Smooth muscle cell (in vitro differentiated cells): Measurements from ENCODE around the gene PITRM1. TPM values are rescaled to one million over a fixed set of nuclear protein-coding genes. Genes with fewer than 3 reads are reported as not detected.

Experiments
- DNase-seq: peaks from one replicate; lab custom pipeline; 2025; ENCODE audit not compliant: unreplicated experiment; lab: John Stamatoyannopoulos, UW
- H2AFZ ChIP-seq: fragments of 200-600 bp; sonication (generic); 2 replicates; pipeline ENCODE4 v1.6.0; 2016; ENCODE audit warnings: antibody characterized with exemption, low read depth, mild to moderate bottlenecking
- H3F3A ChIP-seq: fragments of 200-600 bp; sonication (generic); 2 replicates; pipeline ENCODE4 v1.6.0; 2017; ENCODE audit warnings: antibody characterized with exemption, low read depth
- H3K27ac ChIP-seq: fragments of 200-600 bp; sonication (generic); 2 replicates; pipeline ENCODE4 v1.5.1; 2016; ENCODE audit warnings: low read depth, mild to moderate bottlenecking
- H3K27me3 ChIP-seq: fragments of 200-600 bp; sonication (generic); 2 replicates; pipeline ENCODE4 v1.6.1; 2016; ENCODE audit warnings: low read depth, mild to moderate bottlenecking
- H3K36me3 ChIP-seq: fragments of 200-600 bp; sonication (generic); 2 replicates; pipeline ENCODE4 v1.5.1; 2016; ENCODE audit warnings: low read depth
- H3K4me1 ChIP-seq: fragments of 200-600 bp; sonication (generic); 2 replicates; pipeline ENCODE4 v1.5.1; 2016; ENCODE audit warnings: low read depth
- H3K4me2 ChIP-seq: fragments of 200-600 bp; sonication (generic); 2 replicates; pipeline ENCODE4 v1.6.0; 2016; ENCODE audit warnings: mild to moderate bottlenecking
- H3K4me3 ChIP-seq: fragments of 200-600 bp; sonication (generic); 2 replicates; pipeline ENCODE4 v1.5.1; 2016; ENCODE audit warnings: mild to moderate bottlenecking
- H3K79me2 ChIP-seq: fragments of 200-600 bp; sonication (generic); 2 replicates; pipeline ENCODE4 v1.6.0; 2016; ENCODE audit warnings: low read depth, mild to moderate bottlenecking
- H3K9ac ChIP-seq: fragments of 200-600 bp; sonication (generic); 2 replicates; pipeline ENCODE4 v1.6.0; 2016; ENCODE audit warnings: low read depth
- H3K9me3 ChIP-seq: fragments of 200-600 bp; sonication (generic); replicated peaks from 2 replicates; pipeline ENCODE4 v1.5.1; 2016; ENCODE audit warnings: low read depth
- H4K20me1 ChIP-seq: fragments of 200-600 bp; sonication (generic); 2 replicates; pipeline ENCODE4 v1.6.0; 2016; ENCODE audit warnings: low read depth
- WGBS: methylation state at CpG from one replicate; pipeline ENCODE4 v1.1.7; 2016; ENCODE audit warnings: low lambda C conversion rate; 5-methylcytosine and 5-hydroxymethylcytosine counted together
- polyA plus RNA-seq: library from polyadenylated mRNA; unstranded; fragments of >200 nt; fragmentation: Nextera tagmentation; extraction: Ambion mirVana; gene quantifications from 2 replicates; pipeline ENCODE4 v1.2.1, GENCODE V29; 2016
- total RNA-seq: library from RNA; depleted of rRNA; stranded (reverse); fragments of >200 nt; gene quantifications from 2 replicates; pipeline ENCODE4 v1.2.3, GENCODE V29; 2014
- TF ChIP-seq, protein P1 (sequence below): fragments of 200-600 bp; sonication (generic); IDR thresholded peaks from 2 replicates; pipeline ENCODE4 v1.5.1; 2017; ENCODE audit warnings: borderline replicate concordance, mild to moderate bottlenecking, antibody characterized with exemption; ENCODE audit not compliant: insufficient read depth, poor library complexity, severe bottlenecking

Gene PITRM1
- total and polyA plus RNA-seq, 2 experiments from 2014 or later, result 49.2 to 61.3 TPM

DNA sequence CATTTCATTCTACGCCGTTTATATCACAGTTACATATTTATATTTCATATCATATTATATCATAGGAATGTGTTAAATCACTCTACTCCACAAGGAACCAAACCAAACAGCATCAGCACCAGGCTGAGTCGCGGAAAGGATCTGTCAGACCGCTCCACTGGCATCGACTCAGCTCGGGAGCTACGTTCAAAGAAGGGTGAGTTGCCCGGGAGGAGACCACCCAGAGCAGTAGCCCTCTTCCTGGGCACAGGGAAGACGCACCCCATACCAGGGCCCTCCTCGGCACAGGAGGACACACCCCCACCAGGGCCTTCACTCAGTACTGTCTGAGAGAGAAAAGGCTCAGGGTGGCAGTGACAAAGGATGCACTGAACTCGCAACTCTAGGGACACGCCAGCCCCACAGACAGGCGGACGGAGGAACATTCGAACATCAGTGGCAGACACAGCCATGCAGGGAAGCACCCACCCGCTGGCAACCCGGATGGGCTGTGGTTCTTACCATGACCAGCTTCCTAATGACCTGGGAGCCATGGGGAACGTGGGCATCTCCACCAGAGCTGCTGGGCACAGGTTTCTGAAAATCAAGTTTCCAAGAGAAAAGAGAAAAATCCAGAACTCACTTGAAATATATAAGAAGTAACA lies 28.7 kb downstream of the PITRM1 start:
- 97% methylated on average over 19 of the region's 19 CpGs for WGBS
- Histone ChIP-seq H3K9ac (no peak overlapping the region), H2AFZ (no peak overlapping the region), H3K27me3 (no peaks in the 10 kb centered on the region), H3F3A (peaks cover 20% of the 10 kb centered on the region), H3K9me3 (no peaks in the 10 kb centered on the region), H3K79me2 (no peaks in the 10 kb centered on the region), H3K36me3 (peaks cover 22% of the 10 kb centered on the region), H3K4me1 (no peaks in the 10 kb centered on the region), H3K27ac (no peak overlapping the region), H4K20me1 (no peaks in the 10 kb centered on the region), H3K4me3 (no peak overlapping the region), H3K4me2 (no peak overlapping the region)
- no peak for DNase-seq
- TF ChIP-seq, protein P1, sequence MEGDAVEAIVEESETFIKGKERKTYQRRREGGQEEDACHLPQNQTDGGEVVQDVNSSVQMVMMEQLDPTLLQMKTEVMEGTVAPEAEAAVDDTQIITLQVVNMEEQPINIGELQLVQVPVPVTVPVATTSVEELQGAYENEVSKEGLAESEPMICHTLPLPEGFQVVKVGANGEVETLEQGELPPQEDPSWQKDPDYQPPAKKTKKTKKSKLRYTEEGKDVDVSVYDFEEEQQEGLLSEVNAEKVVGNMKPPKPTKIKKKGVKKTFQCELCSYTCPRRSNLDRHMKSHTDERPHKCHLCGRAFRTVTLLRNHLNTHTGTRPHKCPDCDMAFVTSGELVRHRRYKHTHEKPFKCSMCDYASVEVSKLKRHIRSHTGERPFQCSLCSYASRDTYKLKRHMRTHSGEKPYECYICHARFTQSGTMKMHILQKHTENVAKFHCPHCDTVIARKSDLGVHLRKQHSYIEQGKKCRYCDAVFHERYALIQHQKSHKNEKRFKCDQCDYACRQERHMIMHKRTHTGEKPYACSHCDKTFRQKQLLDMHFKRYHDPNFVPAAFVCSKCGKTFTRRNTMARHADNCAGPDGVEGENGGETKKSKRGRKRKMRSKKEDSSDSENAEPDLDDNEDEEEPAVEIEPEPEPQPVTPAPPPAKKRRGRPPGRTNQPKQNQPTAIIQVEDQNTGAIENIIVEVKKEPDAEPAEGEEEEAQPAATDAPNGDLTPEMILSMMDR, result no peak

DNA sequence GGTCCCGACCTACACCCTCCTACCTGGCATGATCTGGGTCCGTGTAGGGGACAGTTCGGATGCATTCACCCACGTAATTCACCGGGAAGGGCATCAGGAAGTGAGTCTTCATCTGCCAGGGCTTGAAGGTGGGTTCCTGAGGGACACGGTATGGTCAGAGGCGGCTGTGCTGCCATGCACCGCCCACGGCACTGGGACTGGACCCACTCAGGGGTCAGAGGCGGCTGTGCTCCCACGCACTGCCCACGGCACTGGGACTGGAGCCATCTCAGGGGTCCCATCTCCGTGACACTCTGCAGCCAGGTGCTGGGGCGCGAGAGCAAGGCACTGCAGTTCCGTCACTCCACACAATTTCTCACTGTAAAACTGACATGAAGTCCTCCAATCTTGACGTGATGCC lies 29.2 kb downstream of the PITRM1 start:
- H3F3A ChIP-seq, result peaks cover 24% of the 10 kb centered on the region
- H4K20me1 ChIP-seq, result no peaks in the 10 kb centered on the region
- H2AFZ ChIP-seq, result no peak overlapping the region
- H3K4me3 ChIP-seq, result no peak overlapping the region
- no peaks in the 10 kb centered on the region for H3K9me3 ChIP-seq
- no peaks in the 10 kb centered on the region for H3K79me2 ChIP-seq
- no peaks in the 10 kb centered on the region for H3K4me1 ChIP-seq
- WGBS, result 95% methylated on average over 17 of the region's 17 CpGs
- TF ChIP-seq, protein P1, result no peak
- no peak overlapping the region for H3K27ac ChIP-seq
- DNase-seq, result no peak
- no peaks in the 10 kb centered on the region for H3K27me3 ChIP-seq
- no peak overlapping the region for H3K4me2 ChIP-seq
- H3K9ac ChIP-seq, result no peak overlapping the region
- H3K36me3 ChIP-seq, result peaks cover 24% of the 10 kb centered on the region

DNA sequence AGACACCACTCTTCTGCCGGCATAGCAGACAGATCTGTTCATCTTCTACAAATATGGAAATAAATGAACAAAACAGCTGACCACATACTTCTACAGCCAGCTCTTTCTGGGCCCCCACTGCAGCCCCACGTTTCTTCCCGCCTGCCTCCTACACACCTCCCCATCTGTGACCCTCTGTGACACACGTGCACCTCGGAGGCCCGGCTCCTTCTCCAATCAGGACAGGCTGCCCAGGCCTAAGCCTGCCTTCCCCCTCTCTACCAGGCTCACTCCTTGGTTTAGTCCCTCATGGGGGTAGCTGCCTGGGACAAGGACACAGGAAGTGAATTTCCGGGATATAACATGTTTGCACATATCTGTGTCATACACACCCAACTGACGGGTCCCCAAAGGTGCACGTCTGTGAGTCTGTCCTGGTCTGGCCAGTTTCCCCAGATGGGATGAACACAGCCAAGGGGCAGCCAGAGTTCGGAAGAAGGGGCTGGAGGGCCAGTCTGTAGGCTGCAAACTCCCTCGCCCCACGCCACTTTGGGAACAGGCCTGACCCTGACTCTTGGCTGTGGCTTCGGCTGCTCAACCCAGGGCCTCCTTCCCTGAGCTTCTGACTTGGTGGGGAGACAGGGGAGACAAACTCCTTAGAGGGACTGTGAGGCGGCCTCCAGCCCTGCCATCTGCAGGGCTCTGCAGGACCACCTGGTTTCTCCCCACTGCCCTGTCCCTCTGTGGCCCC lies 30.3 kb downstream of the PITRM1 start:
- peaks cover 23% of the 10 kb centered on the region for H3K36me3 ChIP-seq
- H3K4me2 ChIP-seq, result no peak overlapping the region
- DNase-seq, result no peak
- no peak overlapping the region for H3K27ac ChIP-seq
- 75% methylated on average over 14 of the region's 14 CpGs for WGBS
- TF ChIP-seq, protein P1, result no peak
- no peak overlapping the region for H3K9ac ChIP-seq
- no peaks in the 10 kb centered on the region for H3K9me3 ChIP-seq
- no peak overlapping the region for H2AFZ ChIP-seq
- H3K27me3 ChIP-seq, result no peaks in the 10 kb centered on the region
- H3K4me1 ChIP-seq, result no peaks in the 10 kb centered on the region
- no peaks in the 10 kb centered on the region for H3K79me2 ChIP-seq
- H4K20me1 ChIP-seq, result no peaks in the 10 kb centered on the region
- H3K4me3 ChIP-seq, result no peak overlapping the region
- peaks cover 24% of the 10 kb centered on the region for H3F3A ChIP-seq
